GM23338 (cell line): ENCODE measurements around the gene NPSR1.
"Not testable (repeated sequence)": the region's sequence is repeated elsewhere in the genome, so short reads cannot be mapped to it uniquely, and the experiment has no call there.

Source experiments
- CTCF ChIP-seq, 2 experiments: fragments of 200-600 bp in 1 of 2; sonication (generic) in 1 of 2; conservative IDR thresholded peaks; 2 replicates each; pipeline versions ENCODE4 v1.5.1 to v1.6.1; 2016 to 2017; ENCODE audit warnings: antibody characterized with exemption in 2 of 2, low read depth in 2 of 2, mild to moderate bottlenecking in 2 of 2, moderate library complexity in 1 of 2
- EZH2phosphoT487 ChIP-seq: fragments of 200-600 bp; sonication (generic); IDR thresholded peaks from one replicate; pipeline ENCODE4 v1.8.1; 2018; ENCODE audit warnings: antibody characterized with exemption; ENCODE audit not compliant: unreplicated experiment
- POLR2AphosphoS5 ChIP-seq: IDR thresholded peaks from 2 replicates; pipeline ENCODE4 v1.6.1; 2016; ENCODE audit warnings: antibody characterized with exemption, low read depth

- TF ChIP-seq CTCF (conservative IDR thresholded peaks at IDR 0.05; ENCODE audit: low read depth in 2 of 2); POLR2AphosphoS5; EZH2phosphoT487: not testable (repeated sequence)
Observed at GRCh38 chr7:34867341-34867740, 209.3 kb downstream of the NPSR1 start.
